Neural cell (in vitro differentiated cells): Measurements from ENCODE around the gene HLF. TPM values are rescaled to one million over a fixed set of nuclear protein-coding genes. Genes with fewer than 3 reads are reported as not detected.

Source experiments
- H2AFZ ChIP-seq: fragments of 200-600, 300-800 bp; sonication (generic), shearing (Covaris generic); 2 replicates; pipeline ENCODE4 v1.6.0; 2014; ENCODE audit warnings: low read depth, mild to moderate bottlenecking, antibody characterized with exemption, low read length, moderate library complexity
- H3F3A ChIP-seq: fragments of 200-600 bp; shearing (Covaris generic); 2 replicates; pipeline ENCODE4 v1.6.1; 2016; ENCODE audit warnings: mild to moderate bottlenecking, moderate library complexity, mixed read lengths, antibody characterized with exemption, low read length; ENCODE audit not compliant: insufficient read depth, poor library complexity, severe bottlenecking
- H3K27ac ChIP-seq: fragments of 200-600, 300-800 bp; sonication (generic), shearing (Covaris generic); 2 replicates; pipeline ENCODE4 v1.5.1; 2014; ENCODE audit warnings: mild to moderate bottlenecking, low read length, moderate library complexity
- H3K27me3 ChIP-seq: fragments of 300-800, 200-600 bp; sonication (generic), shearing (Covaris generic); 2 replicates; pipeline ENCODE4 v1.6.0; 2014; ENCODE audit warnings: mild to moderate bottlenecking, low read depth, low read length, moderate library complexity; ENCODE audit not compliant: insufficient read depth
- H3K36me3 ChIP-seq: fragments of 300-800, 200-600 bp; sonication (generic), shearing (Covaris generic); 2 replicates; pipeline ENCODE4 v1.5.1; 2014; ENCODE audit warnings: mild to moderate bottlenecking, antibody characterized with exemption, low read length, moderate library complexity; ENCODE audit not compliant: insufficient read depth
- H3K4me2 ChIP-seq: fragments of 300-800, 200-600 bp; sonication (generic), shearing (Covaris generic); 2 replicates; pipeline ENCODE4 v1.6.0; 2014; ENCODE audit warnings: mild to moderate bottlenecking, low read length
- H3K4me3 ChIP-seq: fragments of 300-800, 200-600 bp; sonication (generic), shearing (Covaris generic); 2 replicates; pipeline ENCODE4 v1.5.1; 2014; ENCODE audit warnings: mild to moderate bottlenecking, low read length, moderate library complexity
- H3K79me2 ChIP-seq: fragments of 200-600 bp; shearing (Covaris generic); replicated peaks from 2 replicates; pipeline ENCODE4 v1.6.0; 2014; ENCODE audit warnings: mild to moderate bottlenecking, low read length, moderate library complexity; ENCODE audit not compliant: insufficient read depth
- H3K9ac ChIP-seq: fragments of 300-800, 200-600 bp; sonication (generic), shearing (Covaris generic); 2 replicates; pipeline ENCODE4 v1.6.1; 2016; ENCODE audit warnings: mild to moderate bottlenecking, low read length, mixed read lengths
- H3K9me2 ChIP-seq: fragments of 200-600 bp; shearing (Covaris generic); 2 replicates; pipeline ENCODE4 v1.6.1; 2016; ENCODE audit warnings: mild to moderate bottlenecking, low read length, mixed read lengths; ENCODE audit not compliant: insufficient read depth
- H3K9me3 ChIP-seq: fragments of 200-600, 300-800 bp; sonication (generic), shearing (Covaris generic); 2 replicates; pipeline ENCODE4 v1.6.1; 2016; ENCODE audit warnings: mild to moderate bottlenecking, mixed run types, low read length, moderate library complexity, mixed read lengths
- H4K20me1 ChIP-seq: fragments of 200-600 bp; shearing (Covaris generic); 2 replicates; pipeline ENCODE4 v1.6.1; 2016; ENCODE audit warnings: mild to moderate bottlenecking, mixed run types; ENCODE audit not compliant: insufficient read depth
- CTCF ChIP-seq: fragments of 450-650 bp; IDR thresholded peaks from 2 replicates; pipeline ENCODE4 v1.5.1; 2014; ENCODE audit warnings: antibody characterized with exemption, mild to moderate bottlenecking, moderate library complexity; ENCODE audit not compliant: poor library complexity, severe bottlenecking
- EP300 ChIP-seq: fragments of 450-650 bp; conservative IDR thresholded peaks from 2 replicates; pipeline ENCODE4 v1.6.1; 2014; ENCODE audit warnings: antibody characterized with exemption, mild to moderate bottlenecking, moderate library complexity; ENCODE audit not compliant: poor library complexity, severe bottlenecking
- EZH2 ChIP-seq: fragments of 200-600, 300-800 bp; shearing (Covaris generic), sonication (generic); IDR thresholded peaks from 2 replicates; pipeline ENCODE4 v1.6.1; 2014; ENCODE audit warnings: antibody characterized with exemption, low read length, borderline replicate concordance, mild to moderate bottlenecking; ENCODE audit not compliant: insufficient read depth, poor library complexity, severe bottlenecking
- MXI1 ChIP-seq: fragments of 450-650 bp; conservative IDR thresholded peaks from 2 replicates; pipeline ENCODE4 v1.6.1; 2014; ENCODE audit warnings: antibody characterized with exemption, mild to moderate bottlenecking; ENCODE audit not compliant: poor library complexity, severe bottlenecking
- POLR2AphosphoS5 ChIP-seq: IDR thresholded peaks from 2 replicates; pipeline ENCODE4 v1.6.1; 2012
- RAD21 ChIP-seq: fragments of 450-650 bp; conservative IDR thresholded peaks from 2 replicates; pipeline ENCODE4 v1.6.1; 2014; ENCODE audit warnings: antibody characterized with exemption, mild to moderate bottlenecking, moderate library complexity
- REST ChIP-seq: IDR thresholded peaks from 2 replicates; pipeline ENCODE4 v1.6.1; 2012; ENCODE audit warnings: borderline replicate concordance
- SMC3 ChIP-seq: fragments of 450-650 bp; conservative IDR thresholded peaks from 2 replicates; pipeline ENCODE4 v1.6.1; 2014; ENCODE audit warnings: antibody characterized with exemption, mild to moderate bottlenecking, moderate library complexity; ENCODE audit not compliant: poor library complexity
- TAF1 ChIP-seq: IDR thresholded peaks from 2 replicates; pipeline ENCODE4 v1.6.1; 2012; ENCODE audit warnings: low read depth
- polyA plus RNA-seq: library from polyadenylated mRNA; depleted of rRNA; stranded (reverse); fragments of >200 nt; gene quantifications from 2 replicates; pipeline ENCODE4 v1.2.3, GENCODE V29; 2014

Gene HLF
- polyA plus RNA-seq, 1 donor from 2014 or later = 0.71 TPM

GRCh38 chr17:55279203-55279602 lies 14.4 kb downstream of the HLF start:
- no peak for TF ChIP-seq TAF1
- no peak for TF ChIP-seq MXI1
- no peak for TF ChIP-seq EP300
- TF ChIP-seq REST = no peak
- TF ChIP-seq RAD21 = no peak
- TF ChIP-seq SMC3 = no peak
- TF ChIP-seq CTCF = no peak
- TF ChIP-seq POLR2AphosphoS5 = no peak
- TF ChIP-seq EZH2 = no peak

GRCh38 chr17:55279788-55280187 lies 15.0 kb downstream of the HLF start:
- H2AFZ ChIP-seq = no peak overlapping the region
- no peaks in the 10 kb centered on the region for H4K20me1 ChIP-seq
- no peak for TF ChIP-seq EP300
- TF ChIP-seq MXI1 = no peak
- no peak for TF ChIP-seq TAF1
- TF ChIP-seq SMC3 = no peak
- TF ChIP-seq CTCF = no peak
- H3K4me3 ChIP-seq = no peak overlapping the region
- no peak overlapping the region for H3K4me2 ChIP-seq
- H3K27me3 ChIP-seq = no peaks in the 10 kb centered on the region
- no peak overlapping the region for H3K9ac ChIP-seq
- no peaks in the 10 kb centered on the region for H3K79me2 ChIP-seq
- no peaks in the 10 kb centered on the region for H3F3A ChIP-seq
- H3K9me3 ChIP-seq = no peaks in the 10 kb centered on the region
- no peak overlapping the region for H3K27ac ChIP-seq
- no peaks in the 10 kb centered on the region for H3K36me3 ChIP-seq
- H3K9me2 ChIP-seq = no peaks in the 10 kb centered on the region

More at GRCh38 chr17:55279203-55279602, 14.4 kb downstream of the HLF start:
- H3K4me2 ChIP-seq = no peak overlapping the region
- H3K27ac ChIP-seq = no peak overlapping the region
- no peak overlapping the region for H3K9ac ChIP-seq
- no peak overlapping the region for H2AFZ ChIP-seq
- no peaks in the 10 kb centered on the region for H4K20me1 ChIP-seq
- H3K27me3 ChIP-seq = no peaks in the 10 kb centered on the region
- H3K79me2 ChIP-seq = no peaks in the 10 kb centered on the region
- H3K4me3 ChIP-seq = no peak overlapping the region
- H3F3A ChIP-seq = no peaks in the 10 kb centered on the region
- H3K36me3 ChIP-seq = no peaks in the 10 kb centered on the region
- no peaks in the 10 kb centered on the region for H3K9me2 ChIP-seq
- no peaks in the 10 kb centered on the region for H3K9me3 ChIP-seq
